K562 (cell line): ENCODE data around the gene ACKR2. TPM values are rescaled to one million over a fixed set of nuclear protein-coding genes. Genes with fewer than 3 reads are reported as not detected.

Experiments used
- ATAC-seq: fragments of 200-7000 bp; cut with Tn5 transposase; 3 replicates; pipeline ENCODE4 v1.9.1; 2020; ENCODE audit warnings: moderate library complexity
- BruUV-seq: library from RNA; stranded (reverse); fragments of 400-500 nt; replicated peaks from 2 replicates; lab custom pipeline; 2021; lab: Mats Ljungman, UMichigan
- CTCF ChIA-PET: fragments of 300-600 bp; formaldehyde crosslinking; extraction: SDS; loops from one replicate; lab custom pipeline; 2021; ENCODE audit warnings: low intra/inter-chr PET ratio; lab: Yijun Ruan, JAX
- POLR2A ChIA-PET: fragments of 300-600, 350-650 bp; sonication (Branson Sonifier 250); formaldehyde crosslinking; extraction: SDS; loops from one replicate; lab custom pipeline; 2021; ENCODE audit warnings: antibody characterized with exemption, inconsistent platforms; lab: Yijun Ruan, JAX
- DNase-seq, 4 experiments: peaks; one replicate each; pipeline versions ENCODE4 v3.0.0 to v3.0.0-alpha.2; 2011 to 2018; ENCODE audit warnings: low spot score in 3 of 4, mixed read lengths in 3 of 4; ENCODE audit errors: extremely low read depth in 1 of 4
- FAIRE-seq: peaks from 2 replicates; lab custom pipeline; 2011; peaks lifted over from hg19 to GRCh38; lab: Jason Lieb, UNC
- H2AFZ ChIP-seq: 2 replicates; pipeline ENCODE4 v1.6.0; 2011; ENCODE audit warnings: low read depth, low read length, control low read depth, inconsistent platforms
- H3K27ac ChIP-seq: fragments of 200-600 bp; 3 replicates; pipeline ENCODE4 v1.8.0; 2011; ENCODE audit warnings: low read depth, mild to moderate bottlenecking, control low read depth, inconsistent platforms, low read length, moderate library complexity, mixed read lengths; ENCODE audit errors: extremely low read depth
- H3K27me3 ChIP-seq, 2 experiments: fragments of 300-600 bp in 1 of 2; 2 replicates in 1 of 2; 3 replicates in 1 of 2; pipeline versions ENCODE4 v1.6.0 to v1.8.0; 2011; ENCODE audit warnings: inconsistent platforms in 2 of 2, low read length in 2 of 2, mild to moderate bottlenecking in 1 of 2, mixed read lengths in 1 of 2, moderate library complexity in 1 of 2; ENCODE audit not compliant: control insufficient read depth in 2 of 2, insufficient read depth in 2 of 2
- H3K36me3 ChIP-seq: fragments of 300-600 bp; 3 replicates; pipeline ENCODE4 v1.8.0; 2011; ENCODE audit warnings: mild to moderate bottlenecking, low read length, inconsistent platforms; ENCODE audit not compliant: control insufficient read depth, insufficient read depth
- H3K4me1 ChIP-seq, 2 experiments: fragments of 200-600 bp in 1 of 2; replicated peaks in 1 of 2; 2 replicates in 1 of 2; 3 replicates in 1 of 2; pipeline versions ENCODE4 v1.5.1 to v1.8.0; 2011; ENCODE audit warnings: inconsistent platforms in 2 of 2, low read length in 2 of 2, mild to moderate bottlenecking in 1 of 2, mixed read lengths in 1 of 2, moderate library complexity in 1 of 2; ENCODE audit not compliant: control insufficient read depth in 2 of 2, insufficient read depth in 2 of 2
- H3K4me2 ChIP-seq: 2 replicates; pipeline ENCODE4 v1.6.1; 2011; ENCODE audit warnings: low read length, control low read depth, inconsistent platforms, mixed read lengths; ENCODE audit not compliant: insufficient read depth
- H3K4me3 ChIP-seq: fragments of 200-600 bp; sonication (generic), shearing (Covaris generic); 2 replicates; pipeline ENCODE4 v1.5.1; 2016; ENCODE audit warnings: control low read depth, inconsistent platforms
- H3K79me2 ChIP-seq: fragments of 200-600 bp; 3 replicates; pipeline ENCODE4 v1.8.0; 2011; ENCODE audit warnings: low read length, inconsistent platforms; ENCODE audit not compliant: control insufficient read depth, insufficient read depth
- H3K9ac ChIP-seq, 2 experiments: 2 replicates each; pipeline versions ENCODE4 v1.6.0 to v1.6.1; 2011; ENCODE audit warnings: low read depth in 2 of 2, low read length in 2 of 2, control low read depth in 1 of 2, inconsistent platforms in 1 of 2, mild to moderate bottlenecking in 1 of 2, mixed read lengths in 1 of 2; ENCODE audit not compliant: insufficient read depth in 1 of 2
- H3K9me1 ChIP-seq: one replicate; pipeline ENCODE4 v1.6.0; 2011; ENCODE audit warnings: inconsistent platforms, mild to moderate bottlenecking, low read length, moderate library complexity; ENCODE audit not compliant: control insufficient read depth, insufficient read depth
- H3K9me3 ChIP-seq: replicated peaks from 2 replicates; pipeline ENCODE4 v1.5.1; 2011; ENCODE audit warnings: low read depth, low read length, inconsistent platforms; ENCODE audit not compliant: control insufficient read depth, insufficient read depth
- H4K20me1 ChIP-seq: replicated peaks from 2 replicates; pipeline ENCODE4 v1.6.1; 2011; ENCODE audit warnings: low read length, inconsistent platforms, mixed read lengths; ENCODE audit not compliant: control insufficient read depth, insufficient read depth
- WGBS: fragments of 100-300 bp; shearing (Covaris generic); methylation state at CpG from one replicate; pipeline ENCODE4 v1.1.6; 2016; ENCODE audit warnings: low coverage, mixed read lengths; ENCODE audit not compliant: insufficient coverage; ENCODE audit errors: missing lambda C conversion rate; 5-methylcytosine and 5-hydroxymethylcytosine counted together
- in situ Hi-C: fragments of 300-500 bp; cut with MboI; formaldehyde crosslinking; loops from 4 replicates; pipeline ENCODE4 v1.15.0; 2018; ENCODE audit warnings: inconsistent platforms, mixed read lengths
- intact Hi-C: fragments of 100-400 bp; cut with micrococcal nuclease; formaldehyde crosslinking; loops from 2 replicates; pipeline ENCODE4 v1.14.2; 2022
- polyA plus RNA-seq, 8 experiments: library from polyadenylated mRNA; depleted of rRNA in 4 of 8; stranded (reverse) in 5 of 8; unstranded in 3 of 8; fragments of >200 nt; fragmentation: Nextera tagmentation in 2 of 8; fragmentation: Illumina TruSeq in 1 of 8; extraction: Ambion mirVana in 2 of 8; extraction: Trizol in 1 of 8; gene quantifications; 2 replicates each; pipeline versions ENCODE4 v1.2.1 to v1.2.3, GENCODE V29; 2011 to 2014; ENCODE audit warnings: inconsistent platforms in 1 of 8, missing spikeins in 1 of 8
- total RNA-seq, 7 experiments: library from RNA; depleted of rRNA in 6 of 7; stranded (reverse); fragments of >200 nt in 6 of 7; fragmentation: Illumina TruSeq in 2 of 7; extraction: Trizol in 2 of 7; gene quantifications; 2 replicates each; pipeline versions ENCODE4 v1.2.1 to v1.2.3, GENCODE V29; 2011 to 2021; ENCODE audit warnings: low replicate concordance in 1 of 7
- TF ChIP-seq, protein P1 (sequence below), 2 experiments: IDR thresholded peaks in 1 of 2; conservative IDR thresholded peaks in 1 of 2; 2 replicates each; pipeline ENCODE4 v1.6.1; 2016; ENCODE audit warnings: low read depth in 2 of 2, mild to moderate bottlenecking in 1 of 2, missing compliant biosample characterization in 1 of 2, missing genetic modification characterization in 1 of 2, moderate library complexity in 1 of 2

The ACKR2 gene
- total and polyA plus RNA-seq, 9 of the 15 experiments (the other 6 are each of a cell fraction or from before 2014, with no cell fraction given) = 0.03 to 0.69 (median 0.25) TPM; not detected in 1

GRCh38 chr3:42771271-42771670 lies 38.0 kb upstream of the ACKR2 start:
- no peaks in the 10 kb centered on the region for H4K20me1 ChIP-seq
- in situ Hi-C loops (no loop called here), intact Hi-C loops (no loop called here)
- H3K9me1 ChIP-seq = no peaks in the 10 kb centered on the region
- ATAC-seq (no peak), DNase-seq (no peak), FAIRE-seq (no peak)
- peaks cover 0 to 8% of the 10 kb centered on the region in 2 experiments; a peak in 2 of 5 replicates for H3K4me1 ChIP-seq
- H3K27ac ChIP-seq = no peak overlapping the region
- 35% methylated on average over 1 of the region's 1 CpG for WGBS
- H3K4me2 ChIP-seq = no peak overlapping the region
- H3K9me3 ChIP-seq = no peaks in the 10 kb centered on the region; the same call in 1 of the 2 replicates
- CTCF ChIA-PET = no interaction called here
- no peaks in the 10 kb centered on the region for H3K79me2 ChIP-seq
- H3K4me3 ChIP-seq = no peak overlapping the region
- peaks cover 0 to 1% of the 10 kb centered on the region in 2 experiments; a peak in 1 of 5 replicates for H3K27me3 ChIP-seq
- H3K9ac ChIP-seq = no peak overlapping the region
- no peak overlapping the region for H2AFZ ChIP-seq
- no TSS peak for BruUV-seq
- POLR2A ChIA-PET = interaction anchor here (1.5 kb wide), 1 partner anchor 8 kb away, joined by 4 read pairs; no protein-coding TSS in a partner anchor
- 0 out of 3 replicates have a peak, but pooled peaks cover 3% of the 10 kb centered on the region for H3K36me3 ChIP-seq
- TF ChIP-seq, protein P1, sequence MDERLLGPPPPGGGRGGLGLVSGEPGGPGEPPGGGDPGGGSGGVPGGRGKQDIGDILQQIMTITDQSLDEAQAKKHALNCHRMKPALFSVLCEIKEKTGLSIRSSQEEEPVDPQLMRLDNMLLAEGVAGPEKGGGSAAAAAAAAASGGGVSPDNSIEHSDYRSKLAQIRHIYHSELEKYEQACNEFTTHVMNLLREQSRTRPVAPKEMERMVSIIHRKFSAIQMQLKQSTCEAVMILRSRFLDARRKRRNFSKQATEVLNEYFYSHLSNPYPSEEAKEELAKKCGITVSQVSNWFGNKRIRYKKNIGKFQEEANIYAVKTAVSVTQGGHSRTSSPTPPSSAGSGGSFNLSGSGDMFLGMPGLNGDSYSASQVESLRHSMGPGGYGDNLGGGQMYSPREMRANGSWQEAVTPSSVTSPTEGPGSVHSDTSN (CRISPR knock-in tag; IDR thresholded peaks at IDR 0.05; ENCODE audit: low read depth) = no peak
- TF ChIP-seq, protein P1 (tag; conservative IDR thresholded peaks at IDR 0.05; ENCODE audit: low read depth) = no peak
